Measurements from ENCODE around the gene SALL1. TPM values are rescaled to one million over a fixed set of nuclear protein-coding genes. Genes with fewer than 3 reads are reported as not detected.

SALL1 gene
- total and polyA plus RNA-seq, 9 of the 15 experiments (the other 6 are each of a cell fraction or from before 2014, with no cell fraction given), result not detected

- TF ChIP-seq, protein P1, sequence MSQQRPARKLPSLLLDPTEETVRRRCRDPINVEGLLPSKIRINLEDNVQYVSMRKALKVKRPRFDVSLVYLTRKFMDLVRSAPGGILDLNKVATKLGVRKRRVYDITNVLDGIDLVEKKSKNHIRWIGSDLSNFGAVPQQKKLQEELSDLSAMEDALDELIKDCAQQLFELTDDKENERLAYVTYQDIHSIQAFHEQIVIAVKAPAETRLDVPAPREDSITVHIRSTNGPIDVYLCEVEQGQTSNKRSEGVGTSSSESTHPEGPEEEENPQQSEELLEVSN (IDR thresholded peaks at IDR 0.05; ENCODE audit: borderline replicate concordance in 1 of 2, extremely low read depth in 1 of 2, insufficient read depth in 1 of 2, insufficient read length in 1 of 2, low read depth in 1 of 2, low read length in 1 of 2, poor library complexity in 1 of 2, severe bottlenecking in 1 of 2), result no peak
- TF ChIP-seq ASH1L (IDR thresholded peaks at IDR 0.05; ENCODE audit: borderline replicate concordance, low read depth, partially characterized antibody) (no peak), TARDBP (IDR thresholded peaks at IDR 0.05) (no peak), CEBPB (tag; IDR thresholded peaks at IDR 0.05) (no peak), KAT2B (IDR thresholded peaks at IDR 0.05; ENCODE audit: low read depth, low read length) (no peak), ZNF79 (CRISPR knock-in tag; IDR thresholded peaks at IDR 0.05; ENCODE audit: low read depth) (no peak), ZNF12 (CRISPR knock-in tag; IDR thresholded peaks at IDR 0.05) (no peak)
- TF ChIP-seq, protein P2, sequence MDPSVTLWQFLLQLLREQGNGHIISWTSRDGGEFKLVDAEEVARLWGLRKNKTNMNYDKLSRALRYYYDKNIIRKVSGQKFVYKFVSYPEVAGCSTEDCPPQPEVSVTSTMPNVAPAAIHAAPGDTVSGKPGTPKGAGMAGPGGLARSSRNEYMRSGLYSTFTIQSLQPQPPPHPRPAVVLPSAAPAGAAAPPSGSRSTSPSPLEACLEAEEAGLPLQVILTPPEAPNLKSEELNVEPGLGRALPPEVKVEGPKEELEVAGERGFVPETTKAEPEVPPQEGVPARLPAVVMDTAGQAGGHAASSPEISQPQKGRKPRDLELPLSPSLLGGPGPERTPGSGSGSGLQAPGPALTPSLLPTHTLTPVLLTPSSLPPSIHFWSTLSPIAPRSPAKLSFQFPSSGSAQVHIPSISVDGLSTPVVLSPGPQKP (CRISPR knock-in tag; IDR thresholded peaks at IDR 0.05), result no peak
These were observed 40.3 kb downstream of the SALL1 start (continued) for GRCh38 chr16:51110700-51111157.

DNA sequence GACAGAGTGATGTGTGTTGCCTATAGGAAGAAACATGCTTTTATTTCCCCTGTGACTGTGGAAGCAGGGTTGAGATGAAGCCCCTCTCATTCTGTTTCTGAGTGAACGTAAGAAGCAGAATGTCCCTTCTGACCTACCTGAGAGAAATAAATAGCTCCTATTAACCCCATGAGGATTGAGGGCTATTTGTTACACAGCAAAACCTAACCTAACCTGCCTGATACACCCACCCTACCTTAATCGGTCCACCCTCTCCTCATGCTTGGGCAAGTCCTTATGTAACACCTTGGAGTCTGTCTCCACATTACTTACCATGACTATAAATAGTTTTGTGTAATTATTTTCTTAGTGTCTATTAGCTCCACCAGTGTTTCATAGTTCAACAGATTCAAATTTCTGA, 41.9 kb downstream of the SALL1 start:
- ChIA-PET POLR2A (interaction anchor here (0.7 kb wide), 1 partner anchor 1968 kb away, joined by 3 read pairs; no protein-coding TSS in a partner anchor), CTCF (ENCODE audit: low intra/inter-chr PET ratio) (no interaction called here)
- 0% methylated on average over 2 of the region's 2 CpGs for WGBS (ENCODE audit: insufficient coverage, low coverage, missing lambda C conversion rate)
- Histone ChIP-seq H3K9me3 (replicated peaks; ENCODE audit: control insufficient read depth, insufficient read depth, low read depth, low read length) (no peaks in the 10 kb centered on the region), H3K9ac (ENCODE audit: insufficient read depth in 1 of 2, low read depth in 2 of 2, low read length in 2 of 2) (no peak overlapping the region), H3K36me3 (ENCODE audit: control insufficient read depth, insufficient read depth, low read length) (no peaks in the 10 kb centered on the region), H2AFZ (ENCODE audit: low read depth, low read length) (no peak overlapping the region), H3K9me1 (ENCODE audit: control insufficient read depth, insufficient read depth, low read length) (no peaks in the 10 kb centered on the region), H3K4me2 (ENCODE audit: insufficient read depth, low read length) (no peak overlapping the region), H4K20me1 (replicated peaks; ENCODE audit: control insufficient read depth, insufficient read depth, low read length) (no peaks in the 10 kb centered on the region; the same call in 1 of the 2 replicates), H3K4me3 (no peak overlapping the region), H3K4me1 (replicated peaks in 1 of 2; ENCODE audit: control insufficient read depth in 2 of 2, insufficient read depth in 2 of 2, low read length in 2 of 2) (no peaks in the 10 kb centered on the region), H3K27ac (ENCODE audit: extremely low read depth, low read depth, low read length) (no peak overlapping the region), H3K27me3 (ENCODE audit: control insufficient read depth in 2 of 2, insufficient read depth in 2 of 2, low read length in 2 of 2) (no peaks in the 10 kb centered on the region; a peak in 1 of 5 replicates), H3K79me2 (ENCODE audit: control insufficient read depth, insufficient read depth, low read length) (no peaks in the 10 kb centered on the region)
- no peak for ATAC-seq
- no TSS peak for BruUV-seq (replicated peaks)
- DNase-seq (ENCODE audit: extremely low read depth in 1 of 4, low spot score in 3 of 4), result no peak
- intact Hi-C loops (cut with micrococcal nuclease), result no loop called here
- FAIRE-seq, result no peak
- in situ Hi-C loops (cut with MboI), result no loop called here
- TF ChIP-seq ELF1 (tag; IDR thresholded peaks at IDR 0.05) (no peak), ZNF3 (CRISPR knock-in tag; IDR thresholded peaks at IDR 0.05) (no peak), ZNF695 (CRISPR knock-in tag; IDR thresholded peaks at IDR 0.05) (no peak), ATF1 (CRISPR knock-in tag; IDR thresholded peaks at IDR 0.05) (no peak), ATF1 (tag; IDR thresholded peaks at IDR 0.05) (no peak), CCNT2 (IDR thresholded peaks at IDR 0.05; ENCODE audit: borderline replicate concordance, extremely low read depth, insufficient read length, low read depth, low read length) (no peak), ATF2 (CRISPR knock-in tag; IDR thresholded peaks at IDR 0.05) (no peak), SPI1 (IDR thresholded peaks at IDR 0.05; ENCODE audit: borderline replicate concordance, low read depth, low read length) (no peak), CREBBP (IDR thresholded peaks at IDR 0.05; ENCODE audit: low read depth, low read length) (no peak)
- TF ChIP-seq, protein P3, sequence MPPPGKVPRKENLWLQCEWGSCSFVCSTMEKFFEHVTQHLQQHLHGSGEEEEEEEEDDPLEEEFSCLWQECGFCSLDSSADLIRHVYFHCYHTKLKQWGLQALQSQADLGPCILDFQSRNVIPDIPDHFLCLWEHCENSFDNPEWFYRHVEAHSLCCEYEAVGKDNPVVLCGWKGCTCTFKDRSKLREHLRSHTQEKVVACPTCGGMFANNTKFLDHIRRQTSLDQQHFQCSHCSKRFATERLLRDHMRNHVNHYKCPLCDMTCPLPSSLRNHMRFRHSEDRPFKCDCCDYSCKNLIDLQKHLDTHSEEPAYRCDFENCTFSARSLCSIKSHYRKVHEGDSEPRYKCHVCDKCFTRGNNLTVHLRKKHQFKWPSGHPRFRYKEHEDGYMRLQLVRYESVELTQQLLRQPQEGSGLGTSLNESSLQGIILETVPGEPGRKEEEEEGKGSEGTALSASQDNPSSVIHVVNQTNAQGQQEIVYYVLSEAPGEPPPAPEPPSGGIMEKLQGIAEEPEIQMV (tag; conservative IDR thresholded peaks at IDR 0.05; ENCODE audit: low read depth), result no peak

Data from K562 (cell line).